LNCaP clone FGC (cell line): ENCODE data around the gene CEACAM3.
"Not testable (repeated sequence)": the region's sequence is repeated elsewhere in the genome, so short reads cannot be mapped to it uniquely, and the experiment has no call there.

Experiments
- DNase-seq: peaks from one replicate; pipeline ENCODE4 v3.0.0-alpha.2; 2011; ENCODE audit warnings: low read depth
- H3K4me3 ChIP-seq: 2 replicates; pipeline ENCODE4 v1.5.1; 2011; ENCODE audit warnings: mild to moderate bottlenecking, low read depth, low read length, control low read depth
- CTCF ChIP-seq: IDR thresholded peaks from 2 replicates; pipeline ENCODE4 v1.5.1; 2012; ENCODE audit warnings: mild to moderate bottlenecking; ENCODE audit not compliant: control insufficient read depth, insufficient read depth; ENCODE audit errors: extremely low read depth

The CEACAM3 gene

GRCh38 chr19:41796362-41796761 is at the start of gene CEACAM3:
TSS of gene CEACAM3 (plus strand) at chr19:41796587. CDS start at chr19:41796678, 91 bp downstream.
- no peak for DNase-seq

GRCh38 chr19:41746593-41747227 is 49.7 kb upstream of the CEACAM3 start:
- DNase-seq: peak; percentile 15
- TF ChIP-seq CTCF: peak; percentile 69
- no peak overlapping the region for H3K4me3 ChIP-seq

More at GRCh38 chr19:41796362-41796761, at the start of gene CEACAM3:
- no peak for TF ChIP-seq CTCF
- H3K4me3 ChIP-seq: no peak within 1 kb of the TSS

- no peak for TF ChIP-seq CTCF
- DNase-seq: no peak
- no peak overlapping the region for H3K4me3 ChIP-seq
Observed at GRCh38 chr19:41748012-41748411, 48.4 kb upstream of the CEACAM3 start.

- DNase-seq, H3K4me3 ChIP-seq: not testable (repeated sequence)
Observed at GRCh38 chr19:41750248-41751134, 45.9 kb upstream of the CEACAM3 start.

GRCh38 chr19:41753159-41753558 is 43.2 kb upstream of the CEACAM3 start:
- TF ChIP-seq CTCF: peak; percentile 45
- no peak for DNase-seq

GRCh38 chr19:41753936-41754529 is 42.4 kb upstream of the CEACAM3 start:
- H3K4me3 ChIP-seq: no peak overlapping the region
- TF ChIP-seq CTCF: peak; percentile 49
- DNase-seq: no peak

More at GRCh38 chr19:41753159-41753558, 43.2 kb upstream of the CEACAM3 start:
- no peak overlapping the region for H3K4me3 ChIP-seq

- no peak for TF ChIP-seq CTCF
- H3K4me3 ChIP-seq: no peak within 1 kb of the TSS
- no peak for DNase-seq
Observed at GRCh38 chr19:41755328-41755913, 41.0 kb upstream of the CEACAM3 start, which contains the start of gene CEACAM6. TSS of gene CEACAM6 (plus strand) at chr19:41755530. CDS start at chr19:41755639, 109 bp downstream.
